ENCODE results near the gene GPR141. TPM values are rescaled to one million over a fixed set of nuclear protein-coding genes. Genes with fewer than 3 reads are reported as not detected.

GPR141 gene
- total RNA-seq, 1 donor from 2014 or later = not detected

DNA sequence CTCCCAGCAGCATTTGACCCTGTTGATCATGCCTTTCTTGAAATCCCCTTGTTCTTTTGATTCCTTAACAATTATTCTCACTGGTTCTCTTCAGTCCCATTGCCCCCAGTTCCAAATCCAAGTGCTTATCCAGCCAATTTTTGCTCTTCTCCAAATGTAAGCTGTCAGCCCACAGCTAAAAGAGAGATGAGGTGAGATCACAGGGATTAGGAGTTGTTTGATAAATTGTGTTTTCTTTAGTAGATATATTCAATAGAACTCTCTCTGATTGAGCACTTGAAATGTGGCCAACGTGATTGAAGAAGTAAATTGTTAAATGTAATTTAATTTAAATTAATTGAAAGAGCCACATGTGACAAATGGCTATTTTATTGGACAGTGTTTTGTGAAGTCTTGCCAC lies 88.2 kb downstream of the GPR141 start:
- FAIRE-seq (no peak), DNase-seq (ENCODE audit: low spot score in 2 of 2) (no peak)

GRCh38 chr7:37775921-37776320 lies 92.4 kb downstream of the GPR141 start:
- FAIRE-seq = no peak
- no peak for DNase-seq (ENCODE audit: low spot score in 2 of 2)

- FAIRE-seq (no peak), DNase-seq (ENCODE audit: low spot score in 2 of 2) (no peak)
Observed at GRCh38 chr7:37781156-37781555, 97.6 kb downstream of the GPR141 start.

GRCh38 chr7:37782166-37782565 lies 98.6 kb downstream of the GPR141 start:
- DNase-seq (ENCODE audit: low spot score in 2 of 2) = no peak
- FAIRE-seq = no peak

DNA sequence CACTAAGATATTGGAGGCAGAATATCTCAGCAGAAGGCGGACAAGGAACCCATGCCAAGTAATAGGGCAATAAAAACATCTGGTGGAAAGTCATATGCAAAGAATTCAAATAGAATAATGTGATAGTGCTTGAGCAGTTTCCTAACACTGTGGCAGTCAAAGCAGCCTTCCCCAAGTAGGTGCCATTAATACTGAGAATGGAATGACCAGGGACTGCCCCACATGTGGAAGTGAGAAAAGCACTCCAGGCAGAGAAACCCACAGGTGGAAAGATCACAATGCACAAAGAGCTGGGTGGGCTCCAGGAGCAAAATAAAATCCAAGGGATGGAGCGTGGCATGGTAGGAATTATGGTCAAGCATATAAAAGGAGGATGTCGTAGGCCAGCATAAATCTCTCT lies 100.4 kb downstream of the GPR141 start:
- no peak for DNase-seq (ENCODE audit: low spot score in 2 of 2)
- no peak for FAIRE-seq

- no peak for FAIRE-seq
- DNase-seq (ENCODE audit: low spot score in 2 of 2) = no peak
Observed at GRCh38 chr7:37786741-37787569, 103.4 kb downstream of the GPR141 start.

Other genes with a start within 250 kb of the GPR141 start
- gene ELMO1, start 234.9 kb upstream of the GPR141 start, total RNA-seq = 68.1 TPM
- not detected for gene NME8, start 164.8 kb downstream of the GPR141 start, total RNA-seq
- 1.2 TPM for gene SFRP4, start 233.1 kb downstream of the GPR141 start, total RNA-seq
- gene EPDR1, start 236.9 kb downstream of the GPR141 start, total RNA-seq = 20.0 TPM

Data from frontal cortex (tissue), 4 donors.